HepG2 (cell line): Measurements from ENCODE around the gene SELENOV. TPM values are rescaled to one million over a fixed set of nuclear protein-coding genes. Genes with fewer than 3 reads are reported as not detected.

Experiments
- AHR ChIP-seq: IDR thresholded peaks from 2 replicates; pipeline ENCODE4 v1.6.1; 2018; ENCODE audit warnings: missing genetic modification reagents, missing compliant biosample characterization
- ASH2L ChIP-seq: fragments of 300-600, 200-600 bp; sonication (generic); IDR thresholded peaks from 2 replicates; pipeline ENCODE4 v1.7.0; 2017; ENCODE audit warnings: low read depth, mild to moderate bottlenecking, moderate library complexity, mixed read lengths, low read length; ENCODE audit not compliant: insufficient read length
- ATF6 ChIP-seq: sonication (generic); formaldehyde crosslinking; conservative IDR thresholded peaks from 2 replicates; pipeline ENCODE4 v1.4.0; 2020; ENCODE audit warnings: missing genetic modification reagents
- CBX1 ChIP-seq: IDR thresholded peaks from one replicate; pipeline ENCODE4 v1.6.1; 2016; ENCODE audit warnings: antibody characterized with exemption, low read depth
- CENPX ChIP-seq: sonication (generic); formaldehyde crosslinking; IDR thresholded peaks from 2 replicates; pipeline ENCODE4 v1.9.0; 2021; ENCODE audit warnings: mild to moderate bottlenecking, missing genetic modification reagents, moderate library complexity
- HMGXB4 ChIP-seq, 2 experiments: sonication (generic) in 1 of 2; formaldehyde crosslinking in 1 of 2; IDR thresholded peaks; 2 replicates each; pipeline versions ENCODE4 v1.4.0 to v1.6.1; 2018 to 2020; ENCODE audit warnings: missing genetic modification reagents in 2 of 2, borderline replicate concordance in 1 of 2, low read depth in 1 of 2, mild to moderate bottlenecking in 1 of 2, missing biosample characterization in 1 of 2
- KDM3A ChIP-seq: IDR thresholded peaks from 2 replicates; pipeline ENCODE4 v1.6.1; 2018; ENCODE audit warnings: low read depth, missing compliant biosample characterization
- MATR3 ChIP-seq: sonication (generic); formaldehyde crosslinking; IDR thresholded peaks from 2 replicates; pipeline ENCODE4 v1.4.0; 2020; ENCODE audit warnings: missing genetic modification reagents
- MXD4 ChIP-seq: IDR thresholded peaks from 2 replicates; pipeline ENCODE4 v1.6.1; 2016; ENCODE audit warnings: mild to moderate bottlenecking, missing biosample characterization, missing genetic modification reagents
- MYPOP ChIP-seq: sonication (generic); formaldehyde crosslinking; IDR thresholded peaks from 2 replicates; pipeline ENCODE4 v1.8.1; 2023; ENCODE audit warnings: mild to moderate bottlenecking, moderate library complexity, missing genetic modification reagents
- POGZ ChIP-seq: sonication (generic); formaldehyde crosslinking; IDR thresholded peaks from 2 replicates; pipeline ENCODE4 v1.4.0; 2020; ENCODE audit warnings: mild to moderate bottlenecking, missing genetic modification reagents
- PRPF4 ChIP-seq: fragments of 200-400 bp; formaldehyde crosslinking; IDR thresholded peaks from 2 replicates; pipeline ENCODE4 v1.6.1; 2016; ENCODE audit warnings: low read length, low read depth; ENCODE audit not compliant: poor library complexity, severe bottlenecking
- USF2 ChIP-seq, 2 experiments: sonication (generic) in 1 of 2; formaldehyde crosslinking in 1 of 2; IDR thresholded peaks; 2 replicates each; pipeline versions ENCODE4 v1.5.1 to v1.6.1; 2011 to 2020; ENCODE audit warnings: borderline replicate concordance in 1 of 2, low read depth in 1 of 2, low read length in 1 of 2, mild to moderate bottlenecking in 1 of 2, missing genetic modification reagents in 1 of 2, moderate library complexity in 1 of 2
- ZNF75D ChIP-seq: sonication (generic); formaldehyde crosslinking; IDR thresholded peaks from 2 replicates; pipeline ENCODE4 v1.8.1; 2023; ENCODE audit warnings: missing genetic modification reagents, mild to moderate bottlenecking, borderline replicate concordance
- polyA plus RNA-seq, 8 experiments: library from polyadenylated mRNA; depleted of rRNA in 3 of 8; stranded (reverse) in 7 of 8; unstranded in 1 of 8; fragments of >200 nt; fragmentation: Illumina TruSeq in 4 of 8; extraction: Trizol in 4 of 8; gene quantifications; 2 replicates each; pipeline versions ENCODE4 v1.2.1 to v1.2.3, GENCODE V29; 2011 to 2016; ENCODE audit warnings: low read depth in 4 of 8, missing spikeins in 1 of 8, mixed read lengths in 1 of 8; ENCODE audit not compliant: insufficient read depth in 1 of 8
- total RNA-seq, 5 experiments: library from RNA; depleted of rRNA; stranded (reverse); fragments of >200 nt; fragmentation: Illumina TruSeq; extraction: Trizol; gene quantifications; 2 replicates each; pipeline ENCODE4 v1.2.3, GENCODE V29; 2016; ENCODE audit warnings: low read depth in 1 of 5
- TF ChIP-seq, protein P1 (sequence below): sonication (generic); formaldehyde crosslinking; IDR thresholded peaks from 2 replicates; pipeline ENCODE4 v1.9.0; 2021; ENCODE audit warnings: missing genetic modification reagents, mild to moderate bottlenecking, borderline replicate concordance
- TF ChIP-seq, protein P2 (sequence below): sonication (generic); formaldehyde crosslinking; IDR thresholded peaks from 2 replicates; pipeline ENCODE4 v1.8.0; 2022; ENCODE audit warnings: mild to moderate bottlenecking, missing genetic modification reagents, borderline replicate concordance

SELENOV gene
- total and polyA plus RNA-seq, 2 of the 13 experiments (the other 11 are each of a cell fraction or from before 2014, with no cell fraction given): not detected

- TF ChIP-seq USF2 (IDR thresholded peaks at IDR 0.05; ENCODE audit: low read depth, low read length): no peak
- TF ChIP-seq USF2 (CRISPR knock-in tag; IDR thresholded peaks at IDR 0.05; ENCODE audit: borderline replicate concordance): peak; percentile 34; the same call in 1 of the 2 replicates
- TF ChIP-seq KDM3A (CRISPR knock-in tag): 0 out of 2 replicates have a peak, but pooled peaks have one; percentile 58
- TF ChIP-seq PRPF4: no peak
- peak; percentile 92 for TF ChIP-seq MYPOP (CRISPR knock-in tag)
- peak; percentile 68 for TF ChIP-seq CBX1
- 0 out of 2 replicates have a peak, but pooled peaks have one; percentile 59 for TF ChIP-seq AHR (CRISPR knock-in tag)
- no peak for TF ChIP-seq CENPX (CRISPR knock-in tag)
- peak; percentile 81 to 84 for TF ChIP-seq HMGXB4 (CRISPR knock-in tag; IDR thresholded peaks at IDR 0.05; ENCODE audit: borderline replicate concordance in 1 of 2, low read depth in 1 of 2)
- TF ChIP-seq ASH2L: peak; percentile 87
- peak; percentile 96 for TF ChIP-seq MXD4
- TF ChIP-seq, protein P1, sequence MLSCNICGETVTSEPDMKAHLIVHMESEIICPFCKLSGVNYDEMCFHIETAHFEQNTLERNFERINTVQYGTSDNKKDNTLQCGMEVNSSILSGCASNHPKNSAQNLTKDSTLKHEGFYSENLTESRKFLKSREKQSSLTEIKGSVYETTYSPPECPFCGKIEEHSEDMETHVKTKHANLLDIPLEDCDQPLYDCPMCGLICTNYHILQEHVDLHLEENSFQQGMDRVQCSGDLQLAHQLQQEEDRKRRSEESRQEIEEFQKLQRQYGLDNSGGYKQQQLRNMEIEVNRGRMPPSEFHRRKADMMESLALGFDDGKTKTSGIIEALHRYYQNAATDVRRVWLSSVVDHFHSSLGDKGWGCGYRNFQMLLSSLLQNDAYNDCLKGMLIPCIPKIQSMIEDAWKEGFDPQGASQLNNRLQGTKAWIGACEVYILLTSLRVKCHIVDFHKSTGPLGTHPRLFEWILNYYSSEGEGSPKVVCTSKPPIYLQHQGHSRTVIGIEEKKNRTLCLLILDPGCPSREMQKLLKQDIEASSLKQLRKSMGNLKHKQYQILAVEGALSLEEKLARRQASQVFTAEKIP: no peak
- TF ChIP-seq, protein P2, sequence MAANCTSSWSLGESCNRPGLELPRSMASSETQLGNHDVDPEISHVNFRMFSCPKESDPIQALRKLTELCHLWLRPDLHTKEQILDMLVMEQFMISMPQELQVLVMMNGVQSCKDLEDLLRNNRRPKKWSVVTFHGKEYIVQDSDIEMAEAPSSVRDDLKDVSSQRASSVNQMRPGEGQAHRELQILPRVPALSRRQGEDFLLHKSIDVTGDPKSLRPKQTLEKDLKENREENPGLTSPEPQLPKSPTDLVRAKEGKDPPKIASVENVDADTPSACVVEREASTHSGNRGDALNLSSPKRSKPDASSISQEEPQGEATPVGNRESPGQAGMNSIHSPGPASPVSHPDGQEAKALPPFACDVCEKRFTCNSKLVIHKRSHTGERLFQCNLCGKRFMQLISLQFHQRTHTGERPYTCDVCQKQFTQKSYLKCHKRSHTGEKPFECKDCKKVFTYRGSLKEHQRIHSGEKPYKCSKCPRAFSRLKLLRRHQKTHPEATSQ: peak; percentile 22; the same call in 1 of the 2 replicates
- TF ChIP-seq ATF6 (CRISPR knock-in tag): 0 out of 2 replicates have a peak, but pooled peaks have one; percentile 33
- TF ChIP-seq MATR3 (CRISPR knock-in tag): no peak
- peak; percentile 81 for TF ChIP-seq POGZ (CRISPR knock-in tag)
- TF ChIP-seq ZNF75D (CRISPR knock-in tag): no peak
Observed at GRCh38 chr19:39480337-39481228, 34.4 kb upstream of the SELENOV start, which contains the start of gene TIMM50 (continued).
